Fibroblast of lung (primary cell): ENCODE data around the gene TDRD1. TPM values are rescaled to one million over a fixed set of nuclear protein-coding genes. Genes with fewer than 3 reads are reported as not detected.
A peak's percentile ranks its signal among the peaks of the same experiment; 100 is the strongest.

Experiments used
- DNase-seq, 2 donors: peaks; one replicate each; pipeline versions ENCODE4 v3.0.0 to v3.0.0-alpha.2; 2010; ENCODE audit warnings: low read depth in 2 of 2
- H2AFZ ChIP-seq: 2 replicates; pipeline ENCODE4 v1.5.1; 2012; ENCODE audit warnings: low read length, control low read depth, inconsistent platforms
- H3K27ac ChIP-seq: 2 replicates; pipeline ENCODE4 v1.5.1; 2011; ENCODE audit warnings: low read length, control low read depth; ENCODE audit not compliant: insufficient read depth
- H3K27me3 ChIP-seq: 2 replicates; pipeline ENCODE4 v1.5.1; 2011; ENCODE audit warnings: mild to moderate bottlenecking, low read length; ENCODE audit not compliant: control insufficient read depth, insufficient read depth
- H3K36me3 ChIP-seq: 2 replicates; pipeline ENCODE4 v1.5.1; 2011; ENCODE audit warnings: low read length; ENCODE audit not compliant: control insufficient read depth, insufficient read depth
- H3K4me1 ChIP-seq: 2 replicates; pipeline ENCODE4 v1.5.1; 2011; ENCODE audit warnings: low read length; ENCODE audit not compliant: control insufficient read depth, insufficient read depth; ENCODE audit errors: extremely low read depth
- H3K4me2 ChIP-seq: 2 replicates; pipeline ENCODE4 v1.5.1; 2011; ENCODE audit warnings: low read length, control low read depth; ENCODE audit not compliant: insufficient read depth; ENCODE audit errors: extremely low read depth
- H3K4me3 ChIP-seq, 4 experiments: fragments of 200-600 bp in 1 of 4; sonication (generic) in 1 of 4; replicated peaks in 1 of 4; 2 replicates each; pipeline ENCODE4 v1.5.1; 2011 to 2016; ENCODE audit warnings: low read length in 4 of 4, low read depth in 3 of 4, mild to moderate bottlenecking in 3 of 4, control low read depth in 2 of 4, inconsistent platforms in 1 of 4, mixed read lengths in 1 of 4; ENCODE audit not compliant: insufficient read depth in 1 of 4; ENCODE audit errors: control extremely low read depth in 1 of 4
- H3K79me2 ChIP-seq: 2 replicates; pipeline ENCODE4 v1.5.1; 2012; ENCODE audit warnings: mild to moderate bottlenecking, low read length, inconsistent platforms; ENCODE audit not compliant: control insufficient read depth, insufficient read depth
- H3K9ac ChIP-seq: 2 replicates; pipeline ENCODE4 v1.5.1; 2011; ENCODE audit warnings: mild to moderate bottlenecking, low read length, control low read depth; ENCODE audit not compliant: insufficient read depth
- H3K9me3 ChIP-seq: 2 replicates; pipeline ENCODE4 v1.5.1; 2012; ENCODE audit warnings: low read depth, low read length; ENCODE audit not compliant: control insufficient read depth, insufficient read depth
- H4K20me1 ChIP-seq: 2 replicates; pipeline ENCODE4 v1.5.1; 2011; ENCODE audit warnings: low read length; ENCODE audit not compliant: control insufficient read depth, insufficient read depth; ENCODE audit errors: extremely low read depth
- CTCF ChIP-seq, 2 donors: IDR thresholded peaks in 1 of 2; conservative IDR thresholded peaks in 1 of 2; 1 replicate in 1 of 2; 2 replicates in 1 of 2; pipeline ENCODE4 v1.5.1; 2011 to 2012; ENCODE audit warnings: low read length in 2 of 2, control low read depth in 1 of 2, inconsistent platforms in 1 of 2, low read depth in 1 of 2, mild to moderate bottlenecking in 1 of 2
- EZH2 ChIP-seq: IDR thresholded peaks from 2 replicates; pipeline ENCODE4 v1.5.1; 2012; ENCODE audit warnings: low read length, control low read depth, mild to moderate bottlenecking; ENCODE audit errors: missing control alignments
- polyA plus RNA-seq, 2 donors: library from polyadenylated mRNA; depleted of rRNA in 1 of 2; stranded (reverse) in 1 of 2; unstranded in 1 of 2; fragments of >200 nt; gene quantifications; 2 replicates each; pipeline ENCODE4 v1.2.1, GENCODE V29; 2011 to 2012; ENCODE audit warnings: missing spikeins in 1 of 2
- total RNA-seq: library from RNA; depleted of rRNA; stranded (reverse); fragments of >200 nt; gene quantifications from 2 replicates; pipeline ENCODE4 v1.2.1, GENCODE V29; 2014

TDRD1 gene
- total and polyA plus RNA-seq, 2 donors (not counting 1 experiment from before 2014, with no cell fraction given): 0.22 TPM; not detected in 1

DNA sequence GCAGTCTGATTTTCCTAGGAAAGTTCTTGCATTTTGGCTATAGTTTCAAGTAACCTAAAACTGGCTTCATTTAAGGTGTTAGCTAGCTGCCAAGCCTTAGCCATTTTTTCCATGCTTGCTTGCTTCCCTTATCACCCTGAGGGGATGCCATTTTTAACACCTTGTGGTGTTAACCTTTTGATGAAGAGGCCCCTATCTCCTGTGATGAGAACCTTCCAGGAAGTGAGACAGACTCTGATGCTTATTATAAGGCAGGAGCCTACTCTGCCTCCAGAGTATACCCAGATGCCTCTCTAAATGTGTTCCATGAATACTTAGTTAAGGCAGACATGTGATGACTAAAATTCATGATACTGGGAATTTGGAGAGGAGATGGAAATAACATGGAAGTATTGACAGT is 55.0 kb downstream of the TDRD1 start:
- no peak overlapping the region for H3K4me2 ChIP-seq
- H3K4me3 ChIP-seq: no peak overlapping the region
- TF ChIP-seq CTCF (conservative IDR thresholded peaks at IDR 0.05 in 1 of 2, IDR thresholded peaks at IDR 0.05 in 1 of 2; ENCODE audit: low read depth in 1 of 2, low read length in 2 of 2) (no peak), EZH2 (no peak)
- no peaks in the 10 kb centered on the region for H3K9me3 ChIP-seq
- H3K4me1 ChIP-seq: no peaks in the 10 kb centered on the region
- H3K9ac ChIP-seq: no peak overlapping the region
- H2AFZ ChIP-seq: no peak overlapping the region
- no peaks in the 10 kb centered on the region for H3K79me2 ChIP-seq
- H3K27ac ChIP-seq: no peak overlapping the region
- H3K27me3 ChIP-seq: peaks cover 11% of the 10 kb centered on the region
- H3K36me3 ChIP-seq: no peaks in the 10 kb centered on the region
- H4K20me1 ChIP-seq: no peaks in the 10 kb centered on the region
- DNase-seq: no peak

GRCh38 chr10:114239117-114239993 is 60.2 kb downstream of the TDRD1 start, which contains the start of gene VWA2:
TSS of gene VWA2 (plus strand) at chr10:114239254. CDS start at chr10:114248714, 9,460 bp downstream.
- Histone ChIP-seq H3K27ac (no peak within 1 kb of the TSS), H3K36me3 (no peaks in the 10 kb centered on the region), H3K9me3 (no peaks in the 10 kb centered on the region), H3K4me3 (peak within 1 kb of the TSS in 1 of 4 experiments; percentile 10), H3K9ac (no peak within 1 kb of the TSS), H4K20me1 (no peaks in the 10 kb centered on the region), H3K4me1 (no peaks in the 10 kb centered on the region), H3K27me3 (peaks cover 39% of the 10 kb centered on the region), H2AFZ (no peak within 1 kb of the TSS), H3K79me2 (no peaks in the 10 kb centered on the region), H3K4me2 (no peak within 1 kb of the TSS)
- DNase-seq: no peak
- TF ChIP-seq EZH2: peak; percentile 64
- TF ChIP-seq CTCF (conservative IDR thresholded peaks at IDR 0.05 in 1 of 2, IDR thresholded peaks at IDR 0.05 in 1 of 2; ENCODE audit: low read depth in 1 of 2, low read length in 2 of 2): no peak

DNA sequence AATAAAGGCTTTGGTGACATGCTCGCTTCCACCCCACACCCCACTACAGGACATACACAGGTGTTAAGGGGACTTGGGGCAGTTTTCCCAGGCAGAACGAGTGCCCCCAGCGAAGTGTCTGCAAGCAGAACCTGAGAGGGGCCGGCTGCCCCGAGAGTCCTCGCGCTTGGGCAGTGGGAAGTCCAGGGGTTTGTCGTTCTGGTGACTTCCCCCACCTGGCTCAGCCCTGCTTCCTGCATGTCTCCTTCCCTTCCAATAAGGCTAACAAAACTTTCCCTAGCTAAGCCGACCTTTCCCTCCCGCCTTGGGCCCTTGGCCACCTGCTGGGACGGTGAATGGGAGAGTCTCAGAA is 60.8 kb downstream of the TDRD1 start:
- Histone ChIP-seq H3K9me3 (no peaks in the 10 kb centered on the region), H3K27ac (no peak overlapping the region), H3K4me1 (no peaks in the 10 kb centered on the region), H4K20me1 (no peaks in the 10 kb centered on the region), H3K27me3 (peaks cover 44% of the 10 kb centered on the region), H3K4me2 (no peak overlapping the region), H3K79me2 (no peaks in the 10 kb centered on the region), H3K36me3 (no peaks in the 10 kb centered on the region), H3K9ac (no peak overlapping the region), H3K4me3 (no peak overlapping the region), H2AFZ (no peak overlapping the region)
- TF ChIP-seq EZH2: no peak
- no peak for TF ChIP-seq CTCF (conservative IDR thresholded peaks at IDR 0.05 in 1 of 2, IDR thresholded peaks at IDR 0.05 in 1 of 2; ENCODE audit: low read depth in 1 of 2, low read length in 2 of 2)
- no peak for DNase-seq
